H9 (cell line): ENCODE measurements around the gene FBXO42. TPM values are rescaled to one million over a fixed set of nuclear protein-coding genes. Genes with fewer than 3 reads are reported as not detected.
"Not testable (repeated sequence)": the region's sequence is repeated elsewhere in the genome, so short reads cannot be mapped to it uniquely, and the experiment has no call there.

ENCODE experiments used
- DNase-seq: peaks from one replicate; pipeline ENCODE4 v3.0.0-alpha.2; 2017
- H2AFZ ChIP-seq: one replicate; pipeline ENCODE4 v1.6.1; 2013; ENCODE audit warnings: mild to moderate bottlenecking, low read length, control low read depth, moderate library complexity
- H2AK5ac ChIP-seq: 2 replicates; pipeline ENCODE4 v1.6.1; 2013; ENCODE audit warnings: low read length, control low read depth, mixed read lengths; ENCODE audit not compliant: insufficient read length
- H2BK120ac ChIP-seq: one replicate; pipeline ENCODE4 v1.6.1; 2013; ENCODE audit warnings: low read depth, mild to moderate bottlenecking, low read length, control low read depth, inconsistent platforms; ENCODE audit not compliant: poor library complexity, severe bottlenecking
- H2BK12ac ChIP-seq: 2 replicates; pipeline ENCODE4 v1.6.1; 2013; ENCODE audit warnings: low read length, control low read depth, mixed read lengths, low read depth; ENCODE audit not compliant: insufficient read length
- H2BK15ac ChIP-seq: 2 replicates; pipeline ENCODE4 v1.6.1; 2013; ENCODE audit warnings: low read depth, low read length, control low read depth
- H2BK20ac ChIP-seq: one replicate; pipeline ENCODE4 v1.6.1; 2013; ENCODE audit warnings: low read depth, mild to moderate bottlenecking, low read length, control low read depth, inconsistent platforms; ENCODE audit not compliant: poor library complexity, severe bottlenecking
- H2BK5ac ChIP-seq: 2 replicates; pipeline ENCODE4 v1.6.1; 2013; ENCODE audit warnings: low read length, control low read depth, mixed read lengths; ENCODE audit not compliant: insufficient read length
- H3K14ac ChIP-seq: 2 replicates; pipeline ENCODE4 v1.6.1; 2013; ENCODE audit warnings: low read length, control low read depth; ENCODE audit not compliant: insufficient read depth
- H3K18ac ChIP-seq: 2 replicates; pipeline ENCODE4 v1.6.1; 2013; ENCODE audit warnings: low read depth, mild to moderate bottlenecking, mixed read lengths, low read length, control low read depth; ENCODE audit not compliant: insufficient read length
- H3K23ac ChIP-seq: 2 replicates; pipeline ENCODE4 v1.6.1; 2013; ENCODE audit warnings: low read length, control low read depth, mixed read lengths, low read depth; ENCODE audit not compliant: insufficient read length
- H3K23me2 ChIP-seq: 2 replicates; pipeline ENCODE4 v1.6.1; 2013; ENCODE audit warnings: low read depth, mild to moderate bottlenecking, mixed read lengths, low read length, control low read depth; ENCODE audit not compliant: insufficient read length, poor library complexity, severe bottlenecking
- H3K27ac ChIP-seq: 2 replicates; pipeline ENCODE4 v1.5.1; 2013; ENCODE audit warnings: low read length, control low read depth, mixed read lengths, low read depth; ENCODE audit not compliant: insufficient read length
- H3K27me3 ChIP-seq: 2 replicates; pipeline ENCODE4 v1.6.1; 2013; ENCODE audit warnings: low read length, control low read depth, inconsistent platforms; ENCODE audit not compliant: insufficient read depth
- H3K4ac ChIP-seq: 2 replicates; pipeline ENCODE4 v1.6.1; 2013; ENCODE audit warnings: low read depth, mild to moderate bottlenecking, control low read depth, inconsistent platforms, low read length, moderate library complexity
- H3K4me1 ChIP-seq: 2 replicates; pipeline ENCODE4 v1.6.1; 2013; ENCODE audit warnings: low read length, control low read depth, inconsistent platforms; ENCODE audit not compliant: insufficient read depth
- H3K4me2 ChIP-seq: 2 replicates; pipeline ENCODE4 v1.6.1; 2013; ENCODE audit warnings: low read length, control low read depth, mixed read lengths; ENCODE audit not compliant: insufficient read length, insufficient read depth
- H3K56ac ChIP-seq: 2 replicates; pipeline ENCODE4 v1.6.1; 2013; ENCODE audit warnings: low read depth, mild to moderate bottlenecking, mixed read lengths, low read length, control low read depth; ENCODE audit not compliant: insufficient read length
- H3K79me1 ChIP-seq: 2 replicates; pipeline ENCODE4 v1.6.1; 2013; ENCODE audit warnings: low read depth, mild to moderate bottlenecking, moderate library complexity, low read length, control low read depth, inconsistent platforms; ENCODE audit not compliant: insufficient read depth, poor library complexity, severe bottlenecking
- H3K79me2 ChIP-seq: 2 replicates; pipeline ENCODE4 v1.6.1; 2013; ENCODE audit warnings: low read length, control low read depth, inconsistent platforms; ENCODE audit not compliant: insufficient read depth
- H3K9ac ChIP-seq: 2 replicates; pipeline ENCODE4 v1.6.1; 2013; ENCODE audit warnings: low read length, control low read depth, mixed read lengths; ENCODE audit not compliant: insufficient read length; ENCODE audit errors: extremely low read depth
- H3K9me3 ChIP-seq: one replicate; pipeline ENCODE4 v1.6.1; 2013; ENCODE audit warnings: low read depth, low read length, inconsistent platforms; ENCODE audit not compliant: control insufficient read depth
- H3T11ph ChIP-seq: one replicate; pipeline ENCODE4 v1.6.1; 2013; ENCODE audit warnings: mild to moderate bottlenecking, low read length, control low read depth, inconsistent platforms
- H4K20me1 ChIP-seq: one replicate; pipeline ENCODE4 v1.6.1; 2013; ENCODE audit not compliant: control insufficient read depth, insufficient read length, insufficient read depth
- H4K5ac ChIP-seq: 2 replicates; pipeline ENCODE4 v1.6.1; 2013; ENCODE audit warnings: low read depth, mild to moderate bottlenecking, mixed read lengths, low read length, control low read depth; ENCODE audit not compliant: insufficient read length
- H4K8ac ChIP-seq: replicated peaks from 2 replicates; pipeline ENCODE4 v1.6.1; 2013; ENCODE audit warnings: low read length, control low read depth, mixed read lengths, low read depth; ENCODE audit not compliant: insufficient read length
- H4K91ac ChIP-seq: 2 replicates; pipeline ENCODE4 v1.6.1; 2013; ENCODE audit warnings: low read depth, mild to moderate bottlenecking, moderate library complexity, mixed read lengths, low read length, control low read depth; ENCODE audit not compliant: insufficient read length
- H3K27ac Mint-ChIP-seq, 3 experiments: 2 replicates in 2 of 3; 3 replicates in 1 of 3; pipeline ENCODE4 v1.8.0; 2020 to 2021; ENCODE audit warnings: mixed read lengths in 3 of 3, mild to moderate bottlenecking in 1 of 3, moderate library complexity in 1 of 3
- H3K27me3 Mint-ChIP-seq: 2 replicates; pipeline ENCODE4 v1.8.0; 2021; ENCODE audit warnings: low read depth, mild to moderate bottlenecking, moderate library complexity, mixed read lengths
- H3K36me3 Mint-ChIP-seq, 3 experiments: 2 replicates in 2 of 3; 3 replicates in 1 of 3; pipeline ENCODE4 v1.8.0; 2020 to 2021; ENCODE audit warnings: low read depth in 3 of 3, mixed read lengths in 3 of 3; ENCODE audit not compliant: insufficient read depth in 1 of 3
- H3K4me1 Mint-ChIP-seq, 2 experiments: 2 replicates each; pipeline ENCODE4 v1.8.0; 2020; ENCODE audit warnings: mixed read lengths in 2 of 2
- H3K4me3 Mint-ChIP-seq, 2 experiments: 2 replicates in 1 of 2; 3 replicates in 1 of 2; pipeline ENCODE4 v1.8.0; 2020 to 2021; ENCODE audit warnings: mild to moderate bottlenecking in 2 of 2, mixed read lengths in 2 of 2, moderate library complexity in 1 of 2
- H3K9me3 Mint-ChIP-seq, 2 experiments: 2 replicates in 1 of 2; 3 replicates in 1 of 2; pipeline ENCODE4 v1.8.0; 2020; ENCODE audit warnings: mild to moderate bottlenecking in 2 of 2, mixed read lengths in 2 of 2, moderate library complexity in 1 of 2
- WGBS: extraction: QIAGEN DNeasy Blood & Tissue Kit; methylation state at CpG from one replicate; pipeline ENCODE4 v1.1.7; 2013; ENCODE audit warnings: missing lambda C conversion rate, low lambda C conversion rate, mixed read lengths; ENCODE audit not compliant: insufficient read length; ENCODE audit errors: extremely low coverage; 5-methylcytosine and 5-hydroxymethylcytosine counted together
- total RNA-seq: library from RNA; stranded (reverse); gene quantifications from 2 replicates; pipeline ENCODE4 v1.2.1, GENCODE V29; 2021
- TF ChIP-seq, protein P1 (sequence below): fragments of 200-600 bp; sonication (generic); conservative IDR thresholded peaks from 3 replicates; pipeline ENCODE4 v1.8.0; 2021; ENCODE audit warnings: antibody characterized with exemption, mild to moderate bottlenecking

Gene FBXO42
- total RNA-seq, 1 experiment from 2014 or later, result 17.4 TPM

DNA sequence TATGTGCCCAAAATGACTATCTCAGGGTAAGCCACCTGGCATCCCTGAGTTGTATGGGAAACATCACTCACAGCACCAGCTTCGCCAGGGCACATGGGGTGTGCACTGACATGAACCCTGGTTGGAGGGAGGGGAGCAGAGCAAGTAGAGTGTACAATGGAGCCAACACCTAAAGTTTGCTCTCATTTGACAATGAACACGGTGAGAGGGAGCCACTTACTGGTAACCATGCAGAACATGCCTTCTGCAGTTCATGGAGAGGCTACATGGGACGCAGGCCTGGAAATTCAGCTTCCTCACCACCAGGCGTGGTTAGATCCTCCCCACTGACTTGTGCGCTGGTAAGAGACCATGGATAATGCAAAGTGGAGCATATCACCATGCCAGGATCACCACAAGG is 105.3 kb downstream of the FBXO42 start:
- TF ChIP-seq, protein P1, sequence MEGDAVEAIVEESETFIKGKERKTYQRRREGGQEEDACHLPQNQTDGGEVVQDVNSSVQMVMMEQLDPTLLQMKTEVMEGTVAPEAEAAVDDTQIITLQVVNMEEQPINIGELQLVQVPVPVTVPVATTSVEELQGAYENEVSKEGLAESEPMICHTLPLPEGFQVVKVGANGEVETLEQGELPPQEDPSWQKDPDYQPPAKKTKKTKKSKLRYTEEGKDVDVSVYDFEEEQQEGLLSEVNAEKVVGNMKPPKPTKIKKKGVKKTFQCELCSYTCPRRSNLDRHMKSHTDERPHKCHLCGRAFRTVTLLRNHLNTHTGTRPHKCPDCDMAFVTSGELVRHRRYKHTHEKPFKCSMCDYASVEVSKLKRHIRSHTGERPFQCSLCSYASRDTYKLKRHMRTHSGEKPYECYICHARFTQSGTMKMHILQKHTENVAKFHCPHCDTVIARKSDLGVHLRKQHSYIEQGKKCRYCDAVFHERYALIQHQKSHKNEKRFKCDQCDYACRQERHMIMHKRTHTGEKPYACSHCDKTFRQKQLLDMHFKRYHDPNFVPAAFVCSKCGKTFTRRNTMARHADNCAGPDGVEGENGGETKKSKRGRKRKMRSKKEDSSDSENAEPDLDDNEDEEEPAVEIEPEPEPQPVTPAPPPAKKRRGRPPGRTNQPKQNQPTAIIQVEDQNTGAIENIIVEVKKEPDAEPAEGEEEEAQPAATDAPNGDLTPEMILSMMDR, result no peak
- no peak overlapping the region for H4K5ac ChIP-seq
- Mint-ChIP-seq H3K9me3 (no peaks in the 10 kb centered on the region), H3K36me3 (peaks cover 2 to 22% (median 9%) of the 10 kb centered on the region in 3 experiments; a peak in 6 of 7 replicates), H3K4me1 (peaks cover 3 to 4% of the 10 kb centered on the region in 2 experiments), H3K27me3 (no peaks in the 10 kb centered on the region), H3K27ac (no peak overlapping the region), H3K4me3 (no peak overlapping the region)
- no peaks in the 10 kb centered on the region for H3K4me1 ChIP-seq
- no peak for DNase-seq
- no peak overlapping the region for H4K91ac ChIP-seq
- H3T11ph ChIP-seq, result no peak overlapping the region
- H2BK5ac ChIP-seq, result no peak overlapping the region
- H2BK12ac ChIP-seq, result no peak overlapping the region
- no peak overlapping the region for H2BK15ac ChIP-seq
- H2BK20ac ChIP-seq, result no peak overlapping the region
- no peak overlapping the region for H2AFZ ChIP-seq
- no peak overlapping the region for H3K4me2 ChIP-seq
- no peaks in the 10 kb centered on the region for H3K27me3 ChIP-seq
- no peak overlapping the region for H3K27ac ChIP-seq
- no peak overlapping the region for H3K4ac ChIP-seq
- H3K9me3 ChIP-seq, result no peaks in the 10 kb centered on the region
- H3K79me1 ChIP-seq, result no peaks in the 10 kb centered on the region
- no peak overlapping the region for H3K23ac ChIP-seq
- no peak overlapping the region for H3K56ac ChIP-seq
- no peaks in the 10 kb centered on the region for H4K20me1 ChIP-seq
- no peak overlapping the region for H4K8ac ChIP-seq
- no peak overlapping the region for H2BK120ac ChIP-seq
- H3K23me2 ChIP-seq, result no peaks in the 10 kb centered on the region
- H2AK5ac ChIP-seq, result no peak overlapping the region
- no peak overlapping the region for H3K9ac ChIP-seq
- H3K14ac ChIP-seq, result no peak overlapping the region
- H3K79me2 ChIP-seq, result no peaks in the 10 kb centered on the region
- no peak overlapping the region for H3K18ac ChIP-seq
- whole genome bisulfite sequencing, result no CpG with 5 or more reads among the region's 5 CpGs

DNA sequence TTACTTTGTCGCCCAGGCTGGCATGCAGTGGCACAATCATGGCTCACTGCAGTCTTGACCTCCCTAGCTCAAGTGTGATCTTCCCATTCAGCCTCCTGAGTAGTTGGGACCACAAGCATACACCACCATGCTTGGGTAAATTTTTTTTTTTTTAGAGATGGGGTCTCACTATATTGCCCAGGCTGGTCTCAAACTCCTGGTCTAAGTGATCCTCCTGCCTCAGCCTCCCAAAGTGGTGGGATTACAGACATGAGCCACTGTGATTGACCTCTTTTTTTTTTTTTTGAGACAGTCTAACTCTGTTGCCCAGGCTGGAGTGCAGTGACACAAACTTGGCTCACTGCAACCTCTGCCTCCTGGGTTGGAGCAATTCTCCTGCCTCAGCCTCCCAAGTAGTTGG is 106.0 kb downstream of the FBXO42 start:
- Mint-ChIP-seq H3K36me3 (peaks cover 0 to 15% (median 4%) of the 10 kb centered on the region in 3 experiments; a peak in 2 of 7 replicates), H3K27ac (0 out of 7 replicates have a peak overlapping the region, but pooled peaks of 1 of the 3 experiments have one; percentile 86)
- not testable (repeated sequence) for H2AFZ ChIP-seq, H3K23ac ChIP-seq, H3K23me2 ChIP-seq, H2BK120ac ChIP-seq, H2BK12ac ChIP-seq, H3K79me2 ChIP-seq, H4K8ac ChIP-seq, H3K27ac ChIP-seq, H3K4me2 ChIP-seq, H3K4ac ChIP-seq, H2BK20ac ChIP-seq, H2BK15ac ChIP-seq, H3K4me1 Mint-ChIP-seq, H3K27me3 Mint-ChIP-seq, H3T11ph ChIP-seq, H2AK5ac ChIP-seq, DNase-seq, H3K79me1 ChIP-seq, H3K27me3 ChIP-seq, H3K4me3 Mint-ChIP-seq, H3K9me3 ChIP-seq, H3K14ac ChIP-seq, H3K18ac ChIP-seq, H3K9ac ChIP-seq, H4K5ac ChIP-seq, H2BK5ac ChIP-seq, H3K9me3 Mint-ChIP-seq, H4K91ac ChIP-seq, H3K56ac ChIP-seq, H4K20me1 ChIP-seq, H3K4me1 ChIP-seq
- WGBS, result no CpG with 5 or more reads among the region's 1 CpG
